Neural crest cell (in vitro differentiated cells): Measurements from ENCODE around the gene ABCC6. TPM values are rescaled to one million over a fixed set of nuclear protein-coding genes. Genes with fewer than 3 reads are reported as not detected.

Experiments used
- DNase-seq: peaks from one replicate; pipeline ENCODE4 v3.0.0; 2021; ENCODE audit warnings: low read depth, mixed read lengths, low spot score
- H3K27ac Mint-ChIP-seq: one replicate; pipeline ENCODE4 v1.8.0; 2021; ENCODE audit warnings: mild to moderate bottlenecking, mixed read lengths; ENCODE audit not compliant: unreplicated experiment
- H3K27me3 Mint-ChIP-seq: 2 replicates; pipeline ENCODE4 v1.8.0; 2021; ENCODE audit warnings: low read depth, mild to moderate bottlenecking, mixed read lengths
- H3K36me3 Mint-ChIP-seq: 2 replicates; pipeline ENCODE4 v1.8.0; 2021; ENCODE audit warnings: low read depth, mild to moderate bottlenecking, mixed read lengths
- H3K4me1 Mint-ChIP-seq: 2 replicates; pipeline ENCODE4 v1.8.0; 2021; ENCODE audit warnings: mixed read lengths
- H3K4me3 Mint-ChIP-seq: one replicate; pipeline ENCODE4 v1.8.0; 2021; ENCODE audit warnings: mild to moderate bottlenecking, mixed read lengths
- H3K9me3 Mint-ChIP-seq: 2 replicates; pipeline ENCODE4 v1.8.0; 2021; ENCODE audit warnings: mixed read lengths
- total RNA-seq: library from RNA; stranded (reverse); gene quantifications from 2 replicates; pipeline ENCODE4 v1.2.1, GENCODE V29; 2021
- TF ChIP-seq, protein P1 (sequence below): fragments of 200-600 bp; sonication (generic); conservative IDR thresholded peaks from 2 replicates; pipeline ENCODE4 v1.5.0; 2021; ENCODE audit warnings: antibody characterized with exemption, mild to moderate bottlenecking

Gene ABCC6
- total RNA-seq, 1 donor from 2014 or later: 2.2 TPM

- Mint-ChIP-seq H3K4me1 (no peaks in the 10 kb centered on the region), H3K9me3 (no peaks in the 10 kb centered on the region), H3K36me3 (peaks cover 3% of the 10 kb centered on the region), H3K27me3 (no peaks in the 10 kb centered on the region), H3K27ac (no peak overlapping the region), H3K4me3 (no peak overlapping the region)
- DNase-seq: no peak
- TF ChIP-seq, protein P1, sequence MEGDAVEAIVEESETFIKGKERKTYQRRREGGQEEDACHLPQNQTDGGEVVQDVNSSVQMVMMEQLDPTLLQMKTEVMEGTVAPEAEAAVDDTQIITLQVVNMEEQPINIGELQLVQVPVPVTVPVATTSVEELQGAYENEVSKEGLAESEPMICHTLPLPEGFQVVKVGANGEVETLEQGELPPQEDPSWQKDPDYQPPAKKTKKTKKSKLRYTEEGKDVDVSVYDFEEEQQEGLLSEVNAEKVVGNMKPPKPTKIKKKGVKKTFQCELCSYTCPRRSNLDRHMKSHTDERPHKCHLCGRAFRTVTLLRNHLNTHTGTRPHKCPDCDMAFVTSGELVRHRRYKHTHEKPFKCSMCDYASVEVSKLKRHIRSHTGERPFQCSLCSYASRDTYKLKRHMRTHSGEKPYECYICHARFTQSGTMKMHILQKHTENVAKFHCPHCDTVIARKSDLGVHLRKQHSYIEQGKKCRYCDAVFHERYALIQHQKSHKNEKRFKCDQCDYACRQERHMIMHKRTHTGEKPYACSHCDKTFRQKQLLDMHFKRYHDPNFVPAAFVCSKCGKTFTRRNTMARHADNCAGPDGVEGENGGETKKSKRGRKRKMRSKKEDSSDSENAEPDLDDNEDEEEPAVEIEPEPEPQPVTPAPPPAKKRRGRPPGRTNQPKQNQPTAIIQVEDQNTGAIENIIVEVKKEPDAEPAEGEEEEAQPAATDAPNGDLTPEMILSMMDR: no peak
Observed at GRCh38 chr16:16146380-16147315, 76.6 kb downstream of the ABCC6 start.

DNA sequence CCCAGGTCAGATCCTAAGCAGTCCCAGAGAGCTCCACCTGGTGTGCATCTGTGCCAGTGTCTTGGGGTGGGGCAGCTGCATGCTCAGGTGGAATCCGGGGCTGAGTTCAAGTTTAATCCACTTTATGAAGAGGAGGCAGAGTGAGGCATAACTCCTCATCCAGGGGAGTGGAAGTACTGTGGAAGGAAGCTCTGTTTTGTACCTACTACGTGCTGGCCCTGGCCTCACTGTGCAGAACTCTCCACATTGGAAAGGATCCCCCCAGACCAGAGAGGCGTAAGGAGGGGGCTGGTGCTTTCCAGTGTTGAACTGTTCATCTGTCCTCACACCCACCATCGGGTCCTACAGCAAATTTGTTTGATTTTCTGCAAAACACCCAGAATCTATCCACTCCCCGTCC, 78.0 kb downstream of the ABCC6 start:
- no peaks in the 10 kb centered on the region for H3K4me1 Mint-ChIP-seq
- H3K4me3 Mint-ChIP-seq: no peak overlapping the region
- H3K9me3 Mint-ChIP-seq: no peaks in the 10 kb centered on the region
- H3K36me3 Mint-ChIP-seq: peaks cover 3% of the 10 kb centered on the region
- no peaks in the 10 kb centered on the region for H3K27me3 Mint-ChIP-seq
- H3K27ac Mint-ChIP-seq: peak overlapping the region; percentile 43
- TF ChIP-seq, protein P1: no peak
- no peak for DNase-seq

DNA sequence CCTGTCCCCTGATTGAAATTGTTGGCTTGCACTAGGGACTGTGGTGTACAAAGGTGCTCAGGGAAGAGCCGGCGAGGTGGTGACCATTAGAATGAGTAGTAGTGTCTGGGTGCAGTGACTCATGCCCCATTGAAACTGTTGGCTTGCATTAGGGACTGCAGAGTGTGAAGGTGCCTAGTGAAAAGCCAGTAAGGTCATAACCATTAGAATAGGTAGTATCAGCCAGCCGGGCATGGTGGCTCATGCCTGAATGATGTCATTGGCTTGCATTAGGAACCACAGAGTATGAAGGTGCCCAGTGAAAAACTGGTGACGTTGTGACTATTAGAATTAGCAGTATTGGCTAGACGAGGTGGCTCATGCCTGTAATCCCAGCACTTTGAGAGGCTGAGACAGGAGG, 78.9 kb downstream of the ABCC6 start:
- Mint-ChIP-seq H3K4me1 (no peaks in the 10 kb centered on the region), H3K27ac (no peak overlapping the region), H3K9me3 (no peaks in the 10 kb centered on the region), H3K36me3 (peaks cover 8% of the 10 kb centered on the region), H3K4me3 (no peak overlapping the region), H3K27me3 (no peaks in the 10 kb centered on the region)
- TF ChIP-seq, protein P1: no peak
- no peak for DNase-seq

GRCh38 chr16:16143931-16144330, 79.4 kb downstream of the ABCC6 start:
- H3K4me1 Mint-ChIP-seq: no peaks in the 10 kb centered on the region

GRCh38 chr16:16143038-16143763, 80.1 kb downstream of the ABCC6 start:
- peaks cover 8% of the 10 kb centered on the region for H3K36me3 Mint-ChIP-seq
- TF ChIP-seq, protein P1: peak; percentile 48
- H3K27me3 Mint-ChIP-seq: no peaks in the 10 kb centered on the region
- no peak for DNase-seq
- no peak overlapping the region for H3K27ac Mint-ChIP-seq
- no peaks in the 10 kb centered on the region for H3K9me3 Mint-ChIP-seq
- no peaks in the 10 kb centered on the region for H3K4me1 Mint-ChIP-seq
- no peak overlapping the region for H3K4me3 Mint-ChIP-seq

More at GRCh38 chr16:16143931-16144330, 79.4 kb downstream of the ABCC6 start:
- Mint-ChIP-seq H3K4me3 (no peak overlapping the region), H3K27ac (no peak overlapping the region), H3K9me3 (no peaks in the 10 kb centered on the region), H3K27me3 (no peaks in the 10 kb centered on the region), H3K36me3 (peaks cover 8% of the 10 kb centered on the region)
- no peak for DNase-seq
- TF ChIP-seq, protein P1: no peak
